K562 (cell line): Measurements from ENCODE around the gene ZPR1. TPM values are rescaled to one million over a fixed set of nuclear protein-coding genes. Genes with fewer than 3 reads are reported as not detected.
A peak's percentile ranks its signal among the peaks of the same experiment; 100 is the strongest.

ENCODE experiments used
- ATAC-seq: fragments of 200-7000 bp; cut with Tn5 transposase; 3 replicates; pipeline ENCODE4 v1.9.1; 2020; ENCODE audit warnings: moderate library complexity
- BruUV-seq: library from RNA; stranded (reverse); fragments of 400-500 nt; replicated peaks from 2 replicates; lab custom pipeline; 2021; lab: Mats Ljungman, UMichigan
- CTCF ChIA-PET: fragments of 300-600 bp; formaldehyde crosslinking; extraction: SDS; loops from one replicate; lab custom pipeline; 2021; ENCODE audit warnings: low intra/inter-chr PET ratio; lab: Yijun Ruan, JAX
- POLR2A ChIA-PET: fragments of 300-600, 350-650 bp; sonication (Branson Sonifier 250); formaldehyde crosslinking; extraction: SDS; loops from one replicate; lab custom pipeline; 2021; ENCODE audit warnings: antibody characterized with exemption, inconsistent platforms; lab: Yijun Ruan, JAX
- DNase-seq, 4 experiments: peaks; one replicate each; pipeline versions ENCODE4 v3.0.0 to v3.0.0-alpha.2; 2011 to 2018; ENCODE audit warnings: low spot score in 3 of 4, mixed read lengths in 3 of 4; ENCODE audit errors: extremely low read depth in 1 of 4
- FAIRE-seq: peaks from 2 replicates; lab custom pipeline; 2011; peaks lifted over from hg19 to GRCh38; lab: Jason Lieb, UNC
- H2AFZ ChIP-seq: 2 replicates; pipeline ENCODE4 v1.6.0; 2011; ENCODE audit warnings: low read depth, low read length, control low read depth, inconsistent platforms
- H3K27ac ChIP-seq: fragments of 200-600 bp; 3 replicates; pipeline ENCODE4 v1.8.0; 2011; ENCODE audit warnings: low read depth, mild to moderate bottlenecking, control low read depth, inconsistent platforms, low read length, moderate library complexity, mixed read lengths; ENCODE audit errors: extremely low read depth
- H3K27me3 ChIP-seq, 2 experiments: fragments of 300-600 bp in 1 of 2; 2 replicates in 1 of 2; 3 replicates in 1 of 2; pipeline versions ENCODE4 v1.6.0 to v1.8.0; 2011; ENCODE audit warnings: inconsistent platforms in 2 of 2, low read length in 2 of 2, mild to moderate bottlenecking in 1 of 2, mixed read lengths in 1 of 2, moderate library complexity in 1 of 2; ENCODE audit not compliant: control insufficient read depth in 2 of 2, insufficient read depth in 2 of 2
- H3K36me3 ChIP-seq: fragments of 300-600 bp; 3 replicates; pipeline ENCODE4 v1.8.0; 2011; ENCODE audit warnings: mild to moderate bottlenecking, low read length, inconsistent platforms; ENCODE audit not compliant: control insufficient read depth, insufficient read depth
- H3K4me1 ChIP-seq, 2 experiments: fragments of 200-600 bp in 1 of 2; replicated peaks in 1 of 2; 2 replicates in 1 of 2; 3 replicates in 1 of 2; pipeline versions ENCODE4 v1.5.1 to v1.8.0; 2011; ENCODE audit warnings: inconsistent platforms in 2 of 2, low read length in 2 of 2, mild to moderate bottlenecking in 1 of 2, mixed read lengths in 1 of 2, moderate library complexity in 1 of 2; ENCODE audit not compliant: control insufficient read depth in 2 of 2, insufficient read depth in 2 of 2
- H3K4me2 ChIP-seq: 2 replicates; pipeline ENCODE4 v1.6.1; 2011; ENCODE audit warnings: low read length, control low read depth, inconsistent platforms, mixed read lengths; ENCODE audit not compliant: insufficient read depth
- H3K4me3 ChIP-seq: fragments of 200-600 bp; sonication (generic), shearing (Covaris generic); 2 replicates; pipeline ENCODE4 v1.5.1; 2016; ENCODE audit warnings: control low read depth, inconsistent platforms
- H3K79me2 ChIP-seq: fragments of 200-600 bp; 3 replicates; pipeline ENCODE4 v1.8.0; 2011; ENCODE audit warnings: low read length, inconsistent platforms; ENCODE audit not compliant: control insufficient read depth, insufficient read depth
- H3K9ac ChIP-seq, 2 experiments: 2 replicates each; pipeline versions ENCODE4 v1.6.0 to v1.6.1; 2011; ENCODE audit warnings: low read depth in 2 of 2, low read length in 2 of 2, control low read depth in 1 of 2, inconsistent platforms in 1 of 2, mild to moderate bottlenecking in 1 of 2, mixed read lengths in 1 of 2; ENCODE audit not compliant: insufficient read depth in 1 of 2
- H3K9me1 ChIP-seq: one replicate; pipeline ENCODE4 v1.6.0; 2011; ENCODE audit warnings: inconsistent platforms, mild to moderate bottlenecking, low read length, moderate library complexity; ENCODE audit not compliant: control insufficient read depth, insufficient read depth
- H3K9me3 ChIP-seq: replicated peaks from 2 replicates; pipeline ENCODE4 v1.5.1; 2011; ENCODE audit warnings: low read depth, low read length, inconsistent platforms; ENCODE audit not compliant: control insufficient read depth, insufficient read depth
- H4K20me1 ChIP-seq: replicated peaks from 2 replicates; pipeline ENCODE4 v1.6.1; 2011; ENCODE audit warnings: low read length, inconsistent platforms, mixed read lengths; ENCODE audit not compliant: control insufficient read depth, insufficient read depth
- CREM ChIP-seq: IDR thresholded peaks from 2 replicates; pipeline ENCODE4 v1.6.1; 2014; ENCODE audit warnings: antibody characterized with exemption, low read depth
- RUNX1 ChIP-seq: sonication (generic); IDR thresholded peaks from 2 replicates; pipeline ENCODE4 v1.6.1; 2016; ENCODE audit warnings: antibody characterized with exemption, low read depth
- ZNF24 ChIP-seq: fragments of 450-650 bp; IDR thresholded peaks from 2 replicates; pipeline ENCODE4 v1.6.1; 2016
- WGBS: fragments of 100-300 bp; shearing (Covaris generic); methylation state at CpG from one replicate; pipeline ENCODE4 v1.1.6; 2016; ENCODE audit warnings: low coverage, mixed read lengths; ENCODE audit not compliant: insufficient coverage; ENCODE audit errors: missing lambda C conversion rate; 5-methylcytosine and 5-hydroxymethylcytosine counted together
- in situ Hi-C: fragments of 300-500 bp; cut with MboI; formaldehyde crosslinking; loops from 4 replicates; pipeline ENCODE4 v1.15.0; 2018; ENCODE audit warnings: inconsistent platforms, mixed read lengths
- intact Hi-C: fragments of 100-400 bp; cut with micrococcal nuclease; formaldehyde crosslinking; loops from 2 replicates; pipeline ENCODE4 v1.14.2; 2022
- polyA plus RNA-seq, 8 experiments: library from polyadenylated mRNA; depleted of rRNA in 4 of 8; stranded (reverse) in 5 of 8; unstranded in 3 of 8; fragments of >200 nt; fragmentation: Nextera tagmentation in 2 of 8; fragmentation: Illumina TruSeq in 1 of 8; extraction: Ambion mirVana in 2 of 8; extraction: Trizol in 1 of 8; gene quantifications; 2 replicates each; pipeline versions ENCODE4 v1.2.1 to v1.2.3, GENCODE V29; 2011 to 2014; ENCODE audit warnings: inconsistent platforms in 1 of 8, missing spikeins in 1 of 8
- total RNA-seq, 7 experiments: library from RNA; depleted of rRNA in 6 of 7; stranded (reverse); fragments of >200 nt in 6 of 7; fragmentation: Illumina TruSeq in 2 of 7; extraction: Trizol in 2 of 7; gene quantifications; 2 replicates each; pipeline versions ENCODE4 v1.2.1 to v1.2.3, GENCODE V29; 2011 to 2021; ENCODE audit warnings: low replicate concordance in 1 of 7
- TF ChIP-seq, protein P1 (sequence below): fragments of 450-650 bp; IDR thresholded peaks from 2 replicates; pipeline ENCODE4 v1.6.1; 2017; ENCODE audit warnings: antibody characterized with exemption, mild to moderate bottlenecking

Gene ZPR1
- total and polyA plus RNA-seq, 9 of the 15 experiments (the other 6 are each of a cell fraction or from before 2014, with no cell fraction given) = 13.0 to 120 (median 83.8) TPM

DNA sequence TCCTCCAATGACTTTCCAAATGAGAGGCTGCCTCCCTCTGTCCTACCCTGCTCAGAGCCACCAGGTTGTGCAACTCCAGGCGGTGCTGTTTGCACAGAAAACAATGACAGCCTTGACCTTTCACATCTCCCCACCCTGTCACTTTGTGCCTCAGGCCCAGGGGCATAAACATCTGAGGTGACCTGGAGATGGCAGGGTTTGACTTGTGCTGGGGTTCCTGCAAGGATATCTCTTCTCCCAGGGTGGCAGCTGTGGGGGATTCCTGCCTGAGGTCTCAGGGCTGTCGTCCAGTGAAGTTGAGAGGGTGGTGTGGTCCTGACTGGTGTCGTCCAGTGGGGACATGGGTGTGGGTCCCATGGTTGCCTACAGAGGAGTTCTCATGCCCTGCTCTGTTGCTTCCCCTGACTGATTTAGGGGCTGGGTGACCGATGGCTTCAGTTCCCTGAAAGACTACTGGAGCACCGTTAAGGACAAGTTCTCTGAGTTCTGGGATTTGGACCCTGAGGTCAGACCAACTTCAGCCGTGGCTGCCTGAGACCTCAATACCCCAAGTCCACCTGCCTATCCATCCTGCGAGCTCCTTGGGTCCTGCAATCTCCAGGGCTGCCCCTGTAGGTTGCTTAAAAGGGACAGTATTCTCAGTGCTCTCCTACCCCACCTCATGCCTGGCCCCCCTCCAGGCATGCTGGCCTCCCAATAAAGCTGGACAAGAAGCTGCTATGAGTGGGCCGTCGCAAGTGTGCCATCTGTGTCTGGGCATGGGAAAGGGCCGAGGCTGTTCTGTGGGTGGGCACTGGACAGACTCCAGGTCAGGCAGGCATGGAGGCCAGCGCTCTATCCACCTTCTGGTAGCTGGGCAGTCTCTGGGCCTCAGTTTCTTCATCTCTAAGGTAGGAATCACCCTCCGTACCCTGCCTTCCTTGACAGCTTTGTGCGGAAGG lies 44.8 kb upstream of the ZPR1 start (continued):
- TF ChIP-seq, protein P1, sequence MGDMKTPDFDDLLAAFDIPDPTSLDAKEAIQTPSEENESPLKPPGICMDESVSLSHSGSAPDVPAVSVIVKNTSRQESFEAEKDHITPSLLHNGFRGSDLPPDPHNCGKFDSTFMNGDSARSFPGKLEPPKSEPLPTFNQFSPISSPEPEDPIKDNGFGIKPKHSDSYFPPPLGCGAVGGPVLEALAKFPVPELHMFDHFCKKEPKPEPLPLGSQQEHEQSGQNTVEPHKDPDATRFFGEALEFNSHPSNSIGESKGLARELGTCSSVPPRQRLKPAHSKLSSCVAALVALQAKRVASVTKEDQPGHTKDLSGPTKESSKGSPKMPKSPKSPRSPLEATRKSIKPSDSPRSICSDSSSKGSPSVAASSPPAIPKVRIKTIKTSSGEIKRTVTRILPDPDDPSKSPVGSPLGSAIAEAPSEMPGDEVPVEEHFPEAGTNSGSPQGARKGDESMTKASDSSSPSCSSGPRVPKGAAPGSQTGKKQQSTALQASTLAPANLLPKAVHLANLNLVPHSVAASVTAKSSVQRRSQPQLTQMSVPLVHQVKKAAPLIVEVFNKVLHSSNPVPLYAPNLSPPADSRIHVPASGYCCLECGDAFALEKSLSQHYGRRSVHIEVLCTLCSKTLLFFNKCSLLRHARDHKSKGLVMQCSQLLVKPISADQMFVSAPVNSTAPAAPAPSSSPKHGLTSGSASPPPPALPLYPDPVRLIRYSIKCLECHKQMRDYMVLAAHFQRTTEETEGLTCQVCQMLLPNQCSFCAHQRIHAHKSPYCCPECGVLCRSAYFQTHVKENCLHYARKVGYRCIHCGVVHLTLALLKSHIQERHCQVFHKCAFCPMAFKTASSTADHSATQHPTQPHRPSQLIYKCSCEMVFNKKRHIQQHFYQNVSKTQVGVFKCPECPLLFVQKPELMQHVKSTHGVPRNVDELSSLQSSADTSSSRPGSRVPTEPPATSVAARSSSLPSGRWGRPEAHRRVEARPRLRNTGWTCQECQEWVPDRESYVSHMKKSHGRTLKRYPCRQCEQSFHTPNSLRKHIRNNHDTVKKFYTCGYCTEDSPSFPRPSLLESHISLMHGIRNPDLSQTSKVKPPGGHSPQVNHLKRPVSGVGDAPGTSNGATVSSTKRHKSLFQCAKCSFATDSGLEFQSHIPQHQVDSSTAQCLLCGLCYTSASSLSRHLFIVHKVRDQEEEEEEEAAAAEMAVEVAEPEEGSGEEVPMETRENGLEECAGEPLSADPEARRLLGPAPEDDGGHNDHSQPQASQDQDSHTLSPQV = no peak
- TF ChIP-seq RUNX1 (no peak), CREM (peak; percentile 16; the same call in 1 of the 2 replicates)

DNA sequence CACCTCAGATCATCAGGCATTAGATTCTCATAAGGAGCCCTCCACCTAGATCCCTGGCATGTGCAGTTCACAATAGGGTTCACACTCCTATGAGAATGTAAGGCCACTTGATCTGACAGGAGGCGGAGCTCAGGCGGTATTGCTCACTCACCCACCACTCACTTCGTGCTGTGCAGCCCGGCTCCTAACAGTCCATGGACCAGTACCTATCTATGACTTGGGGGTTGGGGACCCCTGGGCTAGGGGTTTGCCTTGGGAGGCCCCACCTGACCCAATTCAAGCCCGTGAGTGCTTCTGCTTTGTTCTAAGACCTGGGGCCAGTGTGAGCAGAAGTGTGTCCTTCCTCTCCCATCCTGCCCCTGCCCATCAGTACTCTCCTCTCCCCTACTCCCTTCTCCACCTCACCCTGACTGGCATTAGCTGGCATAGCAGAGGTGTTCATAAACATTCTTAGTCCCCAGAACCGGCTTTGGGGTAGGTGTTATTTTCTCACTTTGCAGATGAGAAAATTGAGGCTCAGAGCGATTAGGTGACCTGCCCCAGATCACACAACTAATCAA lies 44.0 kb upstream of the ZPR1 start:
- in situ Hi-C loops = no loop called here
- Histone ChIP-seq H4K20me1 (no peaks in the 10 kb centered on the region), H3K79me2 (no peaks in the 10 kb centered on the region), H3K4me3 (no peak overlapping the region), H3K36me3 (no peaks in the 10 kb centered on the region), H3K27ac (no peak overlapping the region), H3K9ac (no peak overlapping the region), H3K27me3 (peaks cover 0 to 7% of the 10 kb centered on the region in 2 experiments; a peak in 2 of 5 replicates), H3K4me2 (no peak overlapping the region), H3K4me1 (peaks cover 8 to 37% of the 10 kb centered on the region in 2 experiments; a peak in 3 of 5 replicates), H2AFZ (no peak overlapping the region), H3K9me1 (no peaks in the 10 kb centered on the region), H3K9me3 (no peaks in the 10 kb centered on the region)
- no TSS peak for BruUV-seq
- FAIRE-seq (no peak), DNase-seq (no peak), ATAC-seq (no peak)
- ChIA-PET CTCF (no interaction called here), POLR2A (no interaction called here)
- intact Hi-C loops = loop anchor here (10.0 kb wide), 1 partner anchor 97 kb away; no protein-coding TSS in a partner anchor
- 12% methylated on average over 7 of the region's 7 CpGs for WGBS
- no peak for TF ChIP-seq ZNF24
